Measurements from ENCODE around the gene HPS4. TPM values are rescaled to one million over a fixed set of nuclear protein-coding genes. Genes with fewer than 3 reads are reported as not detected.

Gene HPS4
- total and polyA plus RNA-seq, 9 donors = 18.9 to 37.8 (median 32.5) TPM

DNA sequence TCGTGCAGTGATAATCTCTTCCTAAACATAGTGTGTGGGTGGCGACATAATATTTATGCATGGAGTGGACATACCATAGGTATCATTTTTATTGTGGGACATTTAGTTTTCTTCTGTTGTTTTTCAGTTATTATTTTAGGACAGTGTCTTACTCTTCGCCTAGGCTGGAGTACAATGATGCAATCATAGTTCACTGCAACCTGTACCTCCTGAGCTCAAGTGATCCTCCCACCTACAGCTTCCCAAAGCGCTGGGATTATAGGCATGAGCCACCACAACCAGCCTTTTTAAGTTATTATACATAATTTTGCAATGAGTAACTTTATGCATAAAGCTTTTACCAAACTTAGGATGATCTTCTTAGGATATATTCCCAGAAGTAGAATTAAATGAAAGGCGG is 2.8 kb upstream of the HPS4 start:
- WGBS, 3 donors = 72 to 83% (median 72%) methylated on average over 5 of the region's 5 CpGs
- TF ChIP-seq, protein P1, sequence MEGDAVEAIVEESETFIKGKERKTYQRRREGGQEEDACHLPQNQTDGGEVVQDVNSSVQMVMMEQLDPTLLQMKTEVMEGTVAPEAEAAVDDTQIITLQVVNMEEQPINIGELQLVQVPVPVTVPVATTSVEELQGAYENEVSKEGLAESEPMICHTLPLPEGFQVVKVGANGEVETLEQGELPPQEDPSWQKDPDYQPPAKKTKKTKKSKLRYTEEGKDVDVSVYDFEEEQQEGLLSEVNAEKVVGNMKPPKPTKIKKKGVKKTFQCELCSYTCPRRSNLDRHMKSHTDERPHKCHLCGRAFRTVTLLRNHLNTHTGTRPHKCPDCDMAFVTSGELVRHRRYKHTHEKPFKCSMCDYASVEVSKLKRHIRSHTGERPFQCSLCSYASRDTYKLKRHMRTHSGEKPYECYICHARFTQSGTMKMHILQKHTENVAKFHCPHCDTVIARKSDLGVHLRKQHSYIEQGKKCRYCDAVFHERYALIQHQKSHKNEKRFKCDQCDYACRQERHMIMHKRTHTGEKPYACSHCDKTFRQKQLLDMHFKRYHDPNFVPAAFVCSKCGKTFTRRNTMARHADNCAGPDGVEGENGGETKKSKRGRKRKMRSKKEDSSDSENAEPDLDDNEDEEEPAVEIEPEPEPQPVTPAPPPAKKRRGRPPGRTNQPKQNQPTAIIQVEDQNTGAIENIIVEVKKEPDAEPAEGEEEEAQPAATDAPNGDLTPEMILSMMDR (IDR thresholded peaks at IDR 0.05) = no peak
- no peak for TF ChIP-seq EP300 (IDR thresholded peaks at IDR 0.05)
- no peak for TF ChIP-seq POLR2A (IDR thresholded peaks at IDR 0.05)
- intact Hi-C loops (cut with DNase I) = loop anchor here in 1 of 4 donors (10.0 kb wide), 1 partner anchor 98 kb away; no protein-coding TSS in a partner anchor
- H3K27ac ChIP-seq = no peak overlapping the region
- H3K36me3 ChIP-seq = no peaks in the 10 kb centered on the region
- no peak overlapping the region for H3K4me3 ChIP-seq
- no peaks in the 10 kb centered on the region for H3K27me3 ChIP-seq
- H3K9me3 ChIP-seq = no peaks in the 10 kb centered on the region
- no peak for DNase-seq
- H3K4me1 ChIP-seq (ENCODE audit: insufficient read depth) = peaks cover 5% of the 10 kb centered on the region

DNA sequence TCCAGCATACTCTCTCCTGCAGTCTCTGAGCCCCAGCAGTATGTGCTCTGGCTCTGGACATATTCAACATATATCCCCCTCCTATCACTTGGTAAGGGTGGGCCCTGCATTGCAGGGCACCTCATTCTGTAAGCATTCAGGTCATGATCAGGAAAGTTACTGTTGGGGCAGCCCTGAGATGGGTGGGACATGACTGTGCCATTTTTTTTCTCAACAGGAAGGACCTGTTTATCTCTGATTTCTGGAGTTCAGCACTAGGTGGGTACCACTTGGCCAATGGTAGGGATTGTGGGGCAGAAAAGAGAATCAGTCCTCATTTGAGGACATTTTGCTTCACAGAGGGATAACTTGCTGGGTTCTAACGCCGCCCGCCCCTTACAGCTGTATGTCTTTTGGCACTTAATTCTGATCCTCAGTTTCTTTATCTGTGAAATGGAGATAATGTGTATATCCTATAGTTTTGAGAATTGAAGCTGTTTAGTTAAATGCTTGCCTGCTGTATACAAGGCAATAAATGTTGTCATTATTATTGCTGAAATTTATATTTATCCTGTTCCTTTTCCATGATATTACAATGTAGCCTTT is 2.3 kb upstream of the HPS4 start:
- Histone ChIP-seq H3K4me1 (ENCODE audit: insufficient read depth) (peaks cover 5% of the 10 kb centered on the region), H3K27ac (no peak overlapping the region), H3K27me3 (no peaks in the 10 kb centered on the region), H3K4me3 (no peak overlapping the region), H3K36me3 (no peaks in the 10 kb centered on the region), H3K9me3 (no peaks in the 10 kb centered on the region)
- no peak for TF ChIP-seq EP300 (IDR thresholded peaks at IDR 0.05)
- TF ChIP-seq POLR2A (IDR thresholded peaks at IDR 0.05) = no peak
- TF ChIP-seq, protein P1 (IDR thresholded peaks at IDR 0.05) = no peak
- WGBS, 3 donors = 53 to 59% (median 57%) methylated on average over 3 of the region's 3 CpGs
- no peak for DNase-seq
- intact Hi-C loops (cut with DNase I) = loop anchor here in 1 of 4 donors (10.0 kb wide), 1 partner anchor 99 kb away; no protein-coding TSS in a partner anchor

DNA sequence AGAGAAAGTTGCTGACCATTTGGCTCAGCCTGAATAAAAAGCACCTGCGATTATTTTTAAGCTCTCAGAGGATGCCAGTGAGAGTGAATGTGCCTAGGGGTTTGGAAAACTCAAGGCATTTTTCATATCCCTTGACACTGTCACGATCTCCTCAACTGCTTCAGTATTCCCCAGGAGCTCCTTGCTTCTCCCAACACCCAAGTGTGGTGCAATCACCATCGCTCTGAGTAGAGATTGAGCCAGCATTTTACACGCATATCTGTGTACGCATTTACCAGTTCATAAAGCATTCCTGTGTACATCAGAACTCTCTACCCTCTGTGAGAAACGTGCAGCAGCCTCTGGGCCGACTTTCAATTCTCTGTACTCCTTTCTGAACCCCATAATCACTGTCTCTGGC is 1.4 kb upstream of the HPS4 start:
- intact Hi-C loops (cut with DNase I) = loop anchor here in 1 of 4 donors (10.0 kb wide), 1 partner anchor 100 kb away; no protein-coding TSS in a partner anchor
- H3K4me3 ChIP-seq = no peak overlapping the region
- peaks cover 14% of the 10 kb centered on the region for H3K4me1 ChIP-seq (ENCODE audit: insufficient read depth)
- no peaks in the 10 kb centered on the region for H3K27me3 ChIP-seq
- DNase-seq = no peak
- WGBS, 3 donors = 57 to 60% (median 58%) methylated on average over 7 of the region's 7 CpGs
- TF ChIP-seq EP300 (IDR thresholded peaks at IDR 0.05) (no peak), POLR2A (IDR thresholded peaks at IDR 0.05) (no peak)
- TF ChIP-seq, protein P1 (IDR thresholded peaks at IDR 0.05) = no peak
- no peaks in the 10 kb centered on the region for H3K36me3 ChIP-seq
- H3K27ac ChIP-seq = no peak overlapping the region
- H3K9me3 ChIP-seq = no peaks in the 10 kb centered on the region

DNA sequence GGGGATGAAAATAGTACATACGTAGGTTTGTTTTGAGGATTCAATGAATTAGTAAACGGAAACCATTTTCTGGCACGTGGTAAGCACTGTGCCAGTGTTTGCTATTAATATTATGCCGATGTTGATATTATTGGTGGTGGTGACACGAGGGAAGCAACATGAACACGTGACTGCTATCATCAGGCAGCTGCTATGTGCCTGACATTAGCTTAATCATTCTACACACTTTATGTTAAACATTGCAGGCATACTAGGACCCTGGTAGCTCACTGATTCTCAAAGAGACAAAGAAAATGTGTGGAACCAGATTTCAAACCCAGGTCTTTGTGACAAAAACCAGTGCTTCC is 750 bp upstream of the HPS4 start:
- intact Hi-C loops (cut with DNase I) = loop anchor here in 1 of 4 donors (10.0 kb wide), 1 partner anchor 100 kb away; no protein-coding TSS in a partner anchor
- Histone ChIP-seq H3K36me3 (no peaks in the 10 kb centered on the region), H3K4me3 (peak overlapping the region; percentile 81), H3K27me3 (no peaks in the 10 kb centered on the region), H3K27ac (peak overlapping the region; percentile 15 to 92), H3K9me3 (no peaks in the 10 kb centered on the region), H3K4me1 (ENCODE audit: insufficient read depth) (peaks cover 14% of the 10 kb centered on the region)
- no peak for TF ChIP-seq EP300 (IDR thresholded peaks at IDR 0.05)
- TF ChIP-seq POLR2A (IDR thresholded peaks at IDR 0.05) = no peak
- TF ChIP-seq, protein P1 (IDR thresholded peaks at IDR 0.05) = no peak
- 1 to 7% (median 3%) methylated on average over 6 of the region's 6 CpGs for WGBS, 3 donors
- DNase-seq = no peak
